Skin epidermis (tissue), 12 donors: ENCODE results near the gene SOX5.
"Not testable (repeated sequence)": the region's sequence is repeated elsewhere in the genome, so short reads cannot be mapped to it uniquely, and the experiment has no call there.

Experiments
- H3K27ac ChIP-seq, 21 experiments: fragments of 200-600 bp; sonication (generic) in 11 of 21; one replicate each; pipeline ENCODE4 v1.5.0; 2020; ENCODE audit warnings: mild to moderate bottlenecking in 3 of 21, inconsistent platforms in 2 of 21, moderate library complexity in 2 of 21
- H3K4me3 ChIP-seq, 7 experiments: fragments of 200-600 bp; sonication (generic) in 2 of 7; one replicate each; pipeline ENCODE4 v1.5.0; 2020; ENCODE audit warnings: inconsistent platforms in 2 of 7, mild to moderate bottlenecking in 2 of 7, moderate library complexity in 1 of 7

SOX5 gene

DNA sequence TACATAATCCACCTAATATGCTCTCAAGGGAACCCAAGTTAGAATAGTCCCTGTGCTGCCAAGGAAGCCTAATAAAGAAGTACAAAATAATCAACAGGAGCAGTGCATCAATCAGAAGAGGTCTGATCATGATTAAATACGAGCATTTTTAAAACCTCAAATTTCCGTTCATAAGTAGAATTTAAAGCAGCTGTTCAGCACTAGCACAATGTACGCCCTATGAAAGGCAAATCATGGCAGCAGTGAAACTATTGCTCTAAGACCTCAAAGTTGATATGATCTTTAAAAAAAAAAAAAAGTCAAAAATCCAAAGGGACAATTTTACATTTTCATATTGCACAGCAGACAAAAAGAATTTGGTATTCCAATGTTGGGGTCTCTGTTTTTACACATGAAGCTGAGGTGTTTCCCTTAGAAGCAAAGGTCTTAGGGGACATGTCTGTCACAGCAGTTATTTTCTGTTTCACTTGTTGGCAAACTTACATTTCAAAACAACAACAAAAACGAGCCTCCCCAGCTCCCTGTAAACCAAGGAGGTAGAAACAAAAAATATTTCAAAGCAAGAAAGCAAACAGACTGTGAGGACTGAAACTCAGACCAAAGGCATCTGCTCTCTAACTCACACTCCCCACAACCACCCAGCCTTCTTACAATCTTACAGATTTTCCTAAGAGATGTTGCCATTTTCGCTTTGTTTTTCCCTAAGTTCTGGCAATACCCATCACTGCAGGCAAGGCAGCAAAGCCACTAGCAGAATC is 28.2 kb downstream of the SOX5 start:
- Histone ChIP-seq H3K4me3 (no peak overlapping the region), H3K27ac (peak overlapping the region in 1 of 21 experiments; percentile 9)

DNA sequence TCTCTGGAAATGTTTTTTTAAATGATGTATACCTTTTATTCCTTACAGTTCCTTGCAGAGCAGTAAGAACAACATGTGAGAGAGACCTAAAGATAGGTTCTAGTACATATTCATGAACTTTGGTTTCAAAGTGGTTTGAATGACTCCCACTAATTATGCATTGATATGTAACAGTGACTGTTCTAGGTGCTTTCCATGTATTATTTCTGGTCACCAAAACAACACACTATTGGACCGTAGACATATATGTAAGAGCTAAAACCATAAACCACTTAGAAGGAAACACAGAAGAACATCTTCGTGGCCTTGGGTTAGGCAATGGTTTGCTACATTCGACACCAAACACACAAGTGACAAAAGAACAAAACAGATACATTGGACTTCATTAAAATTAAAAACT is 37.9 kb downstream of the SOX5 start:
- no peak overlapping the region for H3K27ac ChIP-seq
- no peak overlapping the region for H3K4me3 ChIP-seq

DNA sequence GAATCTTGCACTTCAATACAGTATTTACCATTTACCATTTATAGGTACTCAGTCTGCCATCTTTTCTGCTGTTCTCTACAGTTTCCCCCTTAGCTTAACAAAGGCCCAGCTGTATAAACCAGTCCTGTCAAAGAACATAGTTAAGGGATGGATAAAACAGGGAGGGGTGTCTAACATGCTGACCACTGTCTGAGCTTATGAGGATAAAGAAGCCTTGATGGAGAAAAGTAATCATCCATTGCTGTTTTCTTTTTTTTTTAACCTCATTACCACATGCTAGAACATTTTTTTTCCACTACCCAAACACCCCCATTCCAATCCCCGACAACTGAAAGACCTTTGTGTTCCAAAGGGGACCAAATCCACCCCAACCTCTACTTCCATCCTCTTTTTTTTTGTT is 39.9 kb downstream of the SOX5 start:
- Histone ChIP-seq H3K4me3 (no peak overlapping the region), H3K27ac (no peak overlapping the region)

DNA sequence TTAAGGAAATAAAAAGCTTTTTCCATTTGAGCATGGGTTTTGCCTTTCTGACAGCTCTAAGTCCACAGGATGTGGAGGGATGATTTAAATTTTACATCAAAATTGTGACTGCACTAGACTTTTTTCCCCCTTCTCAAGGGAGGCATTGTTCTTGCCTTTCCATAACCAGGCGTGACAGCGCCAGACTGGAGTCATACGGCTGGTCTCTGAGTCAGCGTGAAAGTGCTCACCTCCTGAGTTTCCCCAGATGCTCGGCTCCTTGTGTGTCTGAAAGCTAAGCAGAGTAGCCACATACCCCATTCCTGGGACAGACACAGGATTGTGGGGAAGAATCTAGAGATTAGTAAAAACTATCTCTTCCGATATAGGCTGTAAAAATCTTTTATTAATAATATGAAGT is 43.1 kb downstream of the SOX5 start:
- Histone ChIP-seq H3K27ac (no peak overlapping the region), H3K4me3 (no peak overlapping the region)

DNA sequence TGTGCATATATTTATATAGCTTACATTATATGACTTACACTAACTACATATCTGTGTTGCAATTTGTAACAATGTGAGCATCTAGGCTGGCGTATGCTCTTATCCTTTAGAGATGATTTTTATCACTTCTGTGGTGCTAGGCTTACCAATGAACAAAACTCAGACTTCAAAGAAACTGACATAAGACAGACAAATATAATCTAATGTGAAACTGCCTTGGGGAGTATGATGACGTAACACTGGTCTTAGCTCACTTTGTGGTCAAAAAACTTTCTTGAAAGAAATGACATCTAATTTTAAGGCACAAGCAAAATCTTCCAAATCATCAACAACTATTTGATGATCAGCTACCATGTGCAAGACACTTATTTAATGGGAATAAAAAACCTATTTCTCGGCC is 50.0 kb downstream of the SOX5 start:
- Histone ChIP-seq H3K4me3 (no peak overlapping the region), H3K27ac (no peak overlapping the region)

DNA sequence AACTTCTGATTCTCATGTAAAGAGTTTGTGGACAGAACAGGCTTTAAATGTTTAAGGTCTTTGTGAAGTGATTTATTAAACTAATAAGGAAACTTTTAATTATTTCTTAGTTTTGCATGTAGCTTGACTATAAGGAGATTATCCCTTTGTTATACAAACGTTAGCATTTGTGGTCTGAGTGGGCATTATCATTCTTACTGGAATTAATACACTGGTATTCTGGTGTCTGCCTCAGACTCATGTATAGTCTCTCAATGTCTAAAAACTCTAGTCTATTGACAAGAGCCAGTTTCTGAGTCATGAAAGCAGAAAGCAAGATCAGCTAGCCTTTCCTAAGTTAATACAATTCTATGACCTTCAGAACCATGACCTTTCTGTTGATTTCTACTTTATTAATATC is 51.3 kb downstream of the SOX5 start:
- H3K4me3 ChIP-seq = no peak overlapping the region
- H3K27ac ChIP-seq = no peak overlapping the region

DNA sequence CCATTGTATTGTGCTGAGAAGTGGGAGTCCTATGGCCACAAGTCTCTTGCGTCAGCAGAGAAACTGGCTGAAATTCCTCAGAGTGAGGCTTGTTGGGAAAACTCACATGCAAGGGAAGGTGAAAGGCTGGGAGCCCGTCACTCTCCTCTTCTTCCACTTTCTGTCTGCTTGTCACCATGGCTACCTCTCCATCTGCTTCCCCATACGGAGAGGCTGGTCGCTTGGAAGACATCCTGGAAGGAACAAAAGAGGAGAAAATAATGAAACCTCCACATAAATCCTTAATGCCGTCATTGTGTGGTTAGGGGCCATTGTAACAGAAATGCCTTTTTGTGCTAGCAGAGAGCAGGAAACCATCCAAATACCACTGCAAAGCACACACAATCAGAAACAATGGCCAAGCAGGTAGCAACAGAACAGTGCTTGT is 53.7 kb downstream of the SOX5 start:
- H3K27ac ChIP-seq = no peak overlapping the region
- H3K4me3 ChIP-seq = no peak overlapping the region

DNA sequence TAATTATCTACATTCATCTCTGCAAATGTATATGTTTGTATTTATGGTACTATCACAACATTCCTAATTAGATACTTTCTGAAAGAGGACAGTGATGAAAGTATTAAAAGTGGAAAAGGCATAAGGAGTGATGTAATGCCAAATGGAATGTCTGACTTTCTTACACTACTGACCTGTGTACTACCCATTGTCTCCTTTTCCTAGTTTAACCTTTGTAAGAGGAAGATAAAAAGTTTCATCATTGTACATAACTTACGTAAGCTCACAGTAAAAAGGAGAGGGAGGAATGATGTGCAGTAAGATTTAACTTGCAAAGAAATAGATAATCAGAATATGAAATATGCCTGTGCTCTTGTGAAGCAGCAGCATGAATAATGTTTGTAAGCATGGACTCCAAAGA is 55.9 kb downstream of the SOX5 start:
- Histone ChIP-seq H3K27ac (no peak overlapping the region), H3K4me3 (no peak overlapping the region)

DNA sequence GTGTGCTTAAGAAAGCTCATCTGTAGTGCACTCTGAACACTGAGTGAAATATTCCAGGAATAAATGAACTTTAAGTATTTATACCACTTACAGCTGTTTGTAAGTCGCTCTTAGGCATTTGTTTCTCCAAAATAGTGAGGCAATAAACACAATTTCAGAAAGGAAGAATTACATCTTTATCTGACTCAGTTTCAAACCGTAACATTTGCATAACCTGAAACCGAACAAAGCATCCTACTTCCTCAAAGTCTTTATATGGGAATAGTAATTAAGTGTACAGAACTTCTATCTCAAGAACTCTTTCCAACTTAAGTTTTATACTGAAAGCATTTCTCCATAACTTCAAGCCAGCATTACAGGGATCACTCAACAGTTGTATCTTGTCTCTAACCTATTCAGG is 58.4 kb downstream of the SOX5 start:
- Histone ChIP-seq H3K27ac (no peak overlapping the region), H3K4me3 (no peak overlapping the region)

DNA sequence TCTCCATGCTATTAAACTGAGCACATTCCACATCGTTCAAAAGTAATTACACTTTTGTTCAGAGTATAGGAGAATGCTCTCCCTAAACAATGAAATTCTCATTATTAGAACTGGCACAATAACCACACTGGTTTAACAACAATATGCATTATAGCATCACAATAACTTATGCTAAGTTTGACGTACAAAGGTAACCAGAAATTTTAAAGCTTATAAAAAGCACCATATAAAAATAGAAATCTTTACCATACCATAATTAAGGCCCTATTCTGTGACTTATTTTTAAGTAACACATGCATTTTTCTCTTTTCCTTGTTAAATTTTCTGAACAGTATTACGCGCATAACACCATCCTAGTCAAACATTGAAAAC is 60.4 kb downstream of the SOX5 start:
- Histone ChIP-seq H3K4me3 (no peak overlapping the region), H3K27ac (no peak overlapping the region)

DNA sequence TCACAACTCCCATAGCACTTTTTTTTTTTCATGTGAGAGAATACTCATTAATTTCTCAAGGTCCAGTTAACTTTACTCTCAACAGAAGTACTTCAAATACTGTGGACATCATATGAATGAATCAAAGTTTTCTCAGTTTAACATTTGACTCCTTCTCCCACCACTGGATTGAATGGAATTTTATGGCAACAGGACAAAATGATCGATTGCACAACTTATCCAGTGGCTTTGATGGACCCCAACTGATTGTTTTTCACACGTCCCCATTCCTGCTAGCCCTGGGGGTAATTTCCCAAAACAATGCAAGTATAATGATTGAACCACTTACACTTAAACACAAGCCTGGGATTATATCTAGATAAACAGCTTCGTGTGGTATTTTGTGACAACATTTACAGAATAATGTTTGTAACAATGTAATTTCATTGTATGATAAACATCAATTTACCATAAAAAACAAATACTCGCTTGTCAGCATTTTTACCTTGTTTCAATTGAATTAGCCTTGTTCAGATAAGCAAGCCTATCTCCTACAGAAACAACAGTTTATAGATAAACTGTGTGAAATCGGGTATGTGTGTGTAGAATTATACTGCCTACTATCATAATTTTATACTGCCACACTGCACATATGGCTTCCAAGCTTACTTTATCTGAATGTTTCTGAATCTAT is 60.9 kb downstream of the SOX5 start:
- H3K4me3 ChIP-seq = no peak overlapping the region
- H3K27ac ChIP-seq = no peak overlapping the region

DNA sequence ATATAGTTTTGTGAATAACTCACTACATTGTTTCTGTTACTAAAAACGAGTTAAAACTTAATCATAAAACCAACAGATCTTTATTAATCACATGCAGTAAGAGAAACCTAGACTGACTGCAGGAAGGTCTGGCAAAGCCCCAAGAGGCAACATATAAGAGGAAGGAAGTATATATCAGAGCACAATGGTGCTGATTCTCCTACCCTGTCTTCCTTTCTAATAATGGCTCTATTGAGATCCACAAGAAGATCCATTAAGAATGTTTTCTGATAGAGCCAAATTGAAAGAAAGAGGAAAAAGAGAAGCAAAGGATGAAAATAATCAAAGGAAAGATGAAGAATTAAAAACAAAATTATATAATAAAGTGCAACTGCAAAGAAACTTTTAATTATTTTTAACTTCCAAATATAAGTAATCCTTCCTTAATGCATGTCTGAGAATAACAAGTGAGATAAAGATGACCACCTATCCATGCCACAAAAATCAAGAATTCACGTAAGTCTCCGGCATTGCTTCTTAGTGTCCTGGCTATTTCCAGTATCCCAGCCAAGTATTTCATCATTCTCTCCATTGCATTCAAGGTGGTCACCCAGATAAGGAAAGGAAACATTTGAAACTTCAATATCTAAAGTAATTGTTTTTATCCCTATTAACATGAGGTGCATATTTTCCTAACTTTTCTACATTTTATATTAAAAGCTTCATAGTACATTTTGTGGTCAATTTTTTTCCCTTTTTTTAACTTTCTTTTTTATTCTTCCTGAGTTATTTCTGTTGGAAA is 62.2 kb downstream of the SOX5 start:
- H3K4me3 ChIP-seq = no peak overlapping the region

DNA sequence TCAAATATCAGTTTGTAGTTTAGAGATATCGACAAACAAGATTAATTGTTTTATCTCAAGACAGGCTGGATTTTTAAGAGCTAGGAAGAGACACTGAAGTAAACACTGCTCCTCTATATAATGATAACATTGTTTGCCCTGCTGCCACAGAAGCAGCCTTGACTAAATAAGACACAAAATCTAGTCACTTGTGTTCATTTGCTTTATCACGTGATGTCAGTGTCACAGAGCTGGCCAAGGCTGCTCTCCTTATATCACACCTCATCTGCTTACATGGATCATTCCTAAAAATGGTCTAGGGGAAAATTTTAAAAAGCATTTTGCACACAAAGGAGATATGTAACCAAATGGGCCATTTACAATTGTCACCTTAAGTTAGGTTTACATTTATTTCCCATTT is 64.1 kb downstream of the SOX5 start:
- Histone ChIP-seq H3K4me3 (no peak overlapping the region), H3K27ac (no peak overlapping the region)

More for the DNA sequence above, 62.2 kb downstream of the SOX5 start:
- no peak overlapping the region for H3K27ac ChIP-seq

DNA sequence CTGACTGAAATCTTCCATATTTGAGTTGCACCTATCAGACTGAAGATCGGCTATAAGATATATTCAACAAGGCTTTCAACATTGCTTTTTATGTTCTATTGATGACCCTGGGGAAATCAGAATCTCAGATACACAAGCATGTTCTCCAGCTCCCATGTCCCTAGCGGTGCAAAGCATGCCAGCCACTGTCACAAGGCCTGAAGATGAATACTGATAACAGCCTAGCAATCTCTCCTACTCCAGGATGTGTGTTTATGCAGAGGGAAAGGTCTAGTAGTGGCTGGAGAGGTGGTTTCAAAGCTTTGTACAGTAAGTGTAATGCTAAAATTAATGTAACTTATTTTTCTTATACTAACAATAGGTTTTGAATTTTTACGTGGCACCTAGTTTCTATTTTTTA is 64.6 kb downstream of the SOX5 start:
- no peak overlapping the region for H3K4me3 ChIP-seq

DNA sequence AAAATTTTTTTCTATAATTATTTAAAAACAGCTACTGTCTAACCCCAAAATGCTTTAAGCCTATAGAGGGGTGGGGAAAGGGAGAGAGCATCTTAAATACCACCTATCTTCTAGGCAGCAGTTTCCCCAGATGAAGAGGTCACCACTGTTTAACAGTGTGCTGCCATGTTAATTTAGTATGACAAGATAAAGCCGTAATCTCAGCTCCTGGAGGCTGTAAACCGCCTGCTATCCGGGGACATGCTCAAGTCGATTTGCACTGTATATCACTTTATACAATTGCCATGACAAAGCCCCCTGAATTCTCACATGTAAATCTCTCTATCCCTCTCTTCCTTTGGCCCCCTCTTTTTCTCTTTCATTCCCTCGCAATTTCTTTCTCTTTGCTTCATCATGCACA is 68.5 kb downstream of the SOX5 start:
- H3K27ac ChIP-seq = no peak overlapping the region
- H3K4me3 ChIP-seq = no peak overlapping the region

More for the DNA sequence above, 64.6 kb downstream of the SOX5 start:
- H3K27ac ChIP-seq = no peak overlapping the region

DNA sequence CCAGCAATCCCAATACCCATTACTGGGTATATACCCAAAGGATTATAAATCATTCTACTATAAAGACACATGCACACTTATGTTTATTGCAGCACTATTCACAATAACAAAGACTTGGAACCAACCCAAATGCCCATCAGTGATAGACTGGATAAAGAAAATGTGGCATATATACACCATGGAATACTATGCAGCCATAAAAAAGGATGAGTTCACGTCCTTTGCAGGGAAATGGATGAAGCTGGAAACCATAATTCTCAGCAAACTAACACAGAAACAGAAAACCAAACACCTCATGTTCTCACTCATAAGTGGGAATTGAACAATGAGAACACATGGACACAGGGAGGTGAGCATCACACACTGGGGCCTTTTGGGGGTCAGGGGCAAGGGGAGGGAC is 72.9 kb downstream of the SOX5 start:
- not testable (repeated sequence) for H3K4me3 ChIP-seq, H3K27ac ChIP-seq

DNA sequence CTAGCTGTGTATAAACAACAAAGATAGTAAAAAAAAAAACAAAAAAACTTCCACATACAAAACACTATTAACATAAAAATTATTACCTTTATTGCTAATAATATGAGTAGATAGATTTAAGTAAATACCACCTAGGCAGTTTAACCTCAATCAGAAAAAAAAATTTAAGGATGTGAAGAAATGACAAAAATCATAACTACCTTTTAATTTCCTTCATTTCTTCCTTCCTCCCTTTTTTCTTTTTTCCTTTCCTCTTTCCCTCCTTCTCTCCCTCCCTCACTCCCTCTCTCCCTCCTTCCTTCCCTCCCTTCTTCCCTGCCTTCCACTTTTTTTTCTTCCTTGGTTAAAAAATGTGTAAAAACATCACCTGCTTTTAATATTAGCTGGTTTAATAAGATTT is 81.7 kb downstream of the SOX5 start:
- H3K4me3 ChIP-seq = no peak overlapping the region

DNA sequence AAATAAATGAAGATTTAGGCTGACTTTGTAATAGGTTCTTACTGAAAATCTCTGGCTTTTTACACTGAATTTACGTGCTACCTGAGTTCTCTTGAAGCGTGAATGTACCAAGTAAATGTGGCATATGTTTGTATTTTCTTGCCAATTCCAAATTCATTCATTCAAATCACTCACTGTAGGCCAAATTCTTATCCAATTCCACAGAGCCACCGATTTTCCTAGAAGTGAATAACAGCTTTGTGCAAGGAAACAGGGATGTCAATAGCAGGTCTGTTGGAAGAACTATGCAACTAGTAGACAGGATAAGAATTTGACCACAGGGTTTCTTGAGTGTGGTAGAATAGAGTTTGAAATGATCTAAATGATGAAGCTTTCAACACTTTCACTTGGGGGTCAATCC is 86.8 kb downstream of the SOX5 start:
- Histone ChIP-seq H3K4me3 (no peak overlapping the region), H3K27ac (no peak overlapping the region)

More for the DNA sequence above, 81.7 kb downstream of the SOX5 start:
- no peak overlapping the region for H3K27ac ChIP-seq

DNA sequence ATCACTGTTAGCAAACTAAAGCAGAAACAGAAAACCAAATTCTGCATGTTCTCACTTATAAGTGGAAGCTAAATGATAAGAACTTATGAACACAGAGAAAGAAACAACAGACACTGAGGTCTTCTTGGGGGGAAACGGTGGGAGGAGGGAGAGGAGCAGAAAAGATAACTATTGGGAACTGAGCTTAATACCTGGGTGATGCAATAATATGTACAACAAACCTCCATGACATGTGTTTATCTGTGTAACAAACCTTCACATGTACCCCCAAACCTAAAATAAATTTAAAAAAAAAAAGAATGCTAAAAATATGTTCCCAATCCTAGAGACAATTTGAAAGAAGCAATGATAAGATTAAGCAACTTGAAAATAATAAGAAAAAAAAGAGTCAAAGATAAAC is 89.5 kb downstream of the SOX5 start:
- Histone ChIP-seq H3K4me3 (no peak overlapping the region), H3K27ac (no peak overlapping the region)

DNA sequence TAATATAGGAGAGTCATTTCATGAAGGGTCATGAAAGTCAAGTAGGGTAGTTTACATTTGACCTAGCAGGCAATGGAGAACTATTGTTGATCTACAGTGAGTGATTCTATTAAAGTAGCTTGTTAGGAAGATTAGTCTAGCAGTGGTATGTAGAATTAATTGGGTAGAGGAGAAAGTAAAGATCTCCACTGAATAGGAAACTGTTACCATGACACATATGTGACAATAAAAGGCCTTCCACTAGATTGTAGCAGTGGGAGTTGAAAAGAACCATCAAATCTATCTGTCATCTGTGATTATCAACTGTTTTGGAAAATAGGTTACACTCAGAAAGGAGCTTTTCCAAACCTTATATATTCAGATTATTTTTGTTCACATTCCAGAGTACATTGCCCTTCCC is 92.3 kb downstream of the SOX5 start:
- Histone ChIP-seq H3K27ac (no peak overlapping the region), H3K4me3 (no peak overlapping the region)

DNA sequence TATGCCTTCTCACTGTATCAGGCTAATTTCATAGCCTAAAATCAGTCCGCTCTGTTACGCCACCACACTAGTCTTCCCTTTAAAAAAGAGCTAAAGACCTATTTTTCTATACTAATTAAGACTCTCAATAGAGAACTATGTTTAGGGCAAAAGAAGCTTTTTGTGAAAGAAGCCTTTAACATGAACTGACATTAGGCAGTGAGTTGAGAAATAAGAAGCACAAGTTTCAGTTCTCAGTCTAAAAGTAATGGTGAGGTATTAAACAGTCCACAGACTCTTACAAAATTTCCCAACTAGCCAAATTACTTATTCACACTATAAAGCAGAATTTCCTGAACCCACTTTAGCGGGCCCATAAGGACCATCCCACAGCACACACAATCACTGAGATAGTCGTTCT is 93.7 kb downstream of the SOX5 start:
- Histone ChIP-seq H3K4me3 (no peak overlapping the region), H3K27ac (no peak overlapping the region)
